HG02973 (cell line): ENCODE results near the gene PAGE2B.
"Not testable (repeated sequence)": the region's sequence is repeated elsewhere in the genome, so short reads cannot be mapped to it uniquely, and the experiment has no call there.

Experiments
- ATAC-seq: cut with Tn5 transposase; IDR thresholded peaks from one replicate; pipeline ENCODE4 v1.9.1; 2021; ENCODE audit warnings: moderate library complexity; ENCODE audit not compliant: unreplicated experiment

Gene PAGE2B

GRCh38 chrX:55107911-55108310, 33.1 kb downstream of the PAGE2B start:
- ATAC-seq: no peak

- ATAC-seq: no peak
These were observed 34.5 kb downstream of the PAGE2B start for GRCh38 chrX:55109306-55109705.

DNA sequence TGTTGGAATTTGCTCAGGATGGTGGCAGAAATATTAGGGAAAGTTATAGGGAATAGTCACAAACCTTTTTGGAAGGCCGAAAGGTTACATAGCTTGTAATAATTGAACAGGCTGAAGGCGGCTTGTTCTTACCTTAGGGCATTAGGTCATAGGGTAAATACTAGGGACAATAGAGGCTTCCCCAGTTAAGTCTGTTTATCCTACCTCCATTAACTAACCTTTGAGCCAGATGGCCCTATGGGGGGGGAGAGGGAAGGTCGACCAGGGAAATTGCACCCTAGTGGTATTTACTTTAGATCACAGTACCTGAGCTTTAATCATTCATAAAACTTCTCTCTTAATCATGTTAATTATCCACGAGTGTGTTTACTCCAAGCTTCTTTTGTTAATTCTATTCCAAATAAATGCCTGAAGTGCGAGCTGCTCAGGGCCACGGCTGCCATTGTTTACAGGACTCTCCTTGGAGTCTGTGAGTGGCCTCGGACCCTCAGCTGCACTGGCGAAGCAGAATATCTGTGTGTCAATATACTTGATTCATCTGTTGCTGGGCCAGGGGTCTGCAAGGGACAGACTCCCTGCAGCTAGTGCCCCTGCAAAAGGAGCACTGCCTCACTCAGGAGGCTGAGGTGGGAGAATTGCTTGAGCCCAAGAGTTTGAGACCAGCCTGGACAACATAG, 36.9 kb downstream of the PAGE2B start:
- ATAC-seq: no peak

DNA sequence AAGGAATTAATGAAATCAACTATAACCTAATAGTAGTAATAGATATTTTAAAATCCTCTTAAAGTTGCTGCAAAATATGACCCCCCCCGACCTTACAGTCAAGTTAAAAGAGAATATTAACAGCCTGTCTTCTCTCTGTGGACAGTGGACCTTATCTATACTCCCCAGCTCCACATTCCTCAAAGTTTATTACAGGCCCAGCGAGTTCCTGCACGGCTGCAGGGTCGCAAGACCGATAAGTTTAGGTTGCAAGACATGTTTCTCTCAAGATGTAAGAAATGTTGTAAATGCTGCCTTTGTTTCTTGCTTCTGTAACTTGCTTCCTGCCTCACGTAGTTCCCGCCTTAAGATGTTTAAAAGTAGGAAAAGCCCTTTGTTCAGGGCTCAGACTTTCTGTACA, 41.8 kb downstream of the PAGE2B start:
- ATAC-seq: not testable (repeated sequence)

- ATAC-seq: no peak
These were observed 43.7 kb downstream of the PAGE2B start for GRCh38 chrX:55118574-55118973.

- no peak for ATAC-seq
These were observed 44.4 kb downstream of the PAGE2B start for GRCh38 chrX:55119271-55119670.

- ATAC-seq: no peak
These were observed 44.9 kb downstream of the PAGE2B start for GRCh38 chrX:55119712-55120111.

GRCh38 chrX:55120761-55121358, 46.0 kb downstream of the PAGE2B start:
- ATAC-seq: no peak

- no peak for ATAC-seq
These were observed 49.1 kb downstream of the PAGE2B start for GRCh38 chrX:55123900-55124299.

GRCh38 chrX:55127692-55128091, 52.9 kb downstream of the PAGE2B start:
- ATAC-seq: no peak
